GM18867 (cell line): ENCODE results near the gene YBX3.
"Not testable (repeated sequence)": the region's sequence is repeated elsewhere in the genome, so short reads cannot be mapped to it uniquely, and the experiment has no call there.

ENCODE experiments used
- ATAC-seq: cut with Tn5 transposase; IDR thresholded peaks from one replicate; pipeline ENCODE4 v1.9.1; 2021; ENCODE audit warnings: mild to moderate bottlenecking, moderate library complexity; ENCODE audit not compliant: unreplicated experiment

Gene YBX3

DNA sequence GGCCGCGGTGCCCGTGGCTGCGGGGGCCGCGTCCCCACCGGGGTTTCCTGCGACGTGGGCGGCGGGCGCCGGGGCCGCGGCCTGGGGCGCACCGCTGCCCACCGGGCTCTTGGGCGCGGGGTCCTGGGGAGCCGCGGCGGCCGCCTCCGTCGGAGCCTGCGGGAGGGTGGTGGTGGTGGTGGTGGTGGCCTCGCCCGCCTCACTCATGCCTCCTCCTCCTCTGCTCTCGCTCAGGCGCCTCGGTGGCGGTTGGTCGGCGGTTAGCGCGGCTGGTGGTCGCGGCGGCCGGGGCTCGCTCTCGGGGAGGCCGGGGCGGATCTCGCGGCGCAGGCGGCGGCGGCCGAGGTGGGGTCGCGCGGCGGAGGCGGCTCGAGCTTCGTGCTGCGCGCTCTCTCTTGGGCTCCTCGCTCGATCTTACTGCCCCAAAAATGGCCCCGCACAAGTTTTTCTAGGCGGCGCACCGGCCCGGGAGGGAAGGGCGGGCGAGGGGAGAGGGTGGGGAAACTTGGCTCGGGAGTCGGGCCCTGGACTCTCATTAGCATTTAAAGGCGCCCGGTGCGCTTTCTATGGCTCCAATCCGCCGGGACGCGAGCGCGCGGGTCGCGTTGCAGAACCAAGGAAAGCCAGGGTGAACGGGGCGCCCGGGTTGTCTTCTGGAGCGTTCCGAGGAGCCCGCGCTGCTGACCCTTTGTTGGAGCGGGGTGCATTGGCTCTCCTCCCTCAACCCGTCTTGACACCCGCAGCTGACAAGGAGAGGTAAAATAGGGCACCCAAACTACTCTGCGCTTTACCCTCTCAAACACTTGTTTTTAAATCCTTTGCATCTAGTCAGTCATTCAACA, at the start of gene YBX3:
YBX3 (minus strand) TSS at position 419 of the 842 bp plus-strand sequence; CDS start at position 207, 212 bp downstream.
- ATAC-seq, result peak; percentile 62

DNA sequence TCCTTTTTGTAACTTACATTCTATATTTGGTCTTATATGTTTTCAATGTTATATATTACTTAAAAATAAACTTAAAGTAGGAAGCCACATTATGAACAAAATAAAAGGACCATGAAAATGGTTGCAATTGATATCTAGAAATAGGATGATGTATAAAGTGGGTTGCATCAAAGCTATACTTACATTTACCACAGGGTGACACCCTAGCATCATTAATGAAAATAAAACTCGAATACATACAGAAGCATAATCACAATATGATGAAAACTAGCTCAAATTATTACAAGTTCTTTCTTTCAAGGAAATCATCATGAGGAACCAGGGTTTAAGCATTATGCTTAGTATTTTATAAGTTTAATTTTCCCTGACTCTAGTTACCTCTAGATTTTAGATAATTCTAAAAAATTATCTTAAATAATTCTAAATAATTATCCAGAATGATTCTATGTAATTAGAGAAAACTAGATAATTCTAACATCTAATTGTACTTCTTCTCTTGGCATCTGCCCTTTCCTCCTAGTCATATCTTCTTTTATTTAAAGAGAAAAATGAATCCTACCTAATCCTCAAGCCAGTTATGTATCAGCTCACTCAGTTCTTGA, 48.1 kb upstream of the YBX3 start:
- ATAC-seq, result no peak

DNA sequence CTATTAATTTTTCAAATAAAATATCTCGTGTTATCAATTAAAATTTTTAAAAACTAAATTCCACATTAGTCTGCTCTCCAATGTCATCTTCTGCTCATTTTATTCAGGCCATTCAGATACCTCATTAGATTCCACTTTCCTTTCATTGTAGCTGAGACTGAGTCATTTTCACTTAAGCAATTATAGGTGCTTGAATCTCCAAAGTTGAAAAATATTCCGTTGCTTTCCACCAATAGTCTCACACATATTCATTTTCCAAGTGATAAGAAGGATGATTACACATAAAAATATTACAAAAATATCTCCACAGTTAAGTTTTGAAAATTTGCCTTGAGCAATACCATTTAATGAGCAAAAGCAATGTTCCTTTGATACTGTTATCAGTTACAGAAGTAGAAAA, 36.5 kb upstream of the YBX3 start:
- ATAC-seq, result no peak

DNA sequence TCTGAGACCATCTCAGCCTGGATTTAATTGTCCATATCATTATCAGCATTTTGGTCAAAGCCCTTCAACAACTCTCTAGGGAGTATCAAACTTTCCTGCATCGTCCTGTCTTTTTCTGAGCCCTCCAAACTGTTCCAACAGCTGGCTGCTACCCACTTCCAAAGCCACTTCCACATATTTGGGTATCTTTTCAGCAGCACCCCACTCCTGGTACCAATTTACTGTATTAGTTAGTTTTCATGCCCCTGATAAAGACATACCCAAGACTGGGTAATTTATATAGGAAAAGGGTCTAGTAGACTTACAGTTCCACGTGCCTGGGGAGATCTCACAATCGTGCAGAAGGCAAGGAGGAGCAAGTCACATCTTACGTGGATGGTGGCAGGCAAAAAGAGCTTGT, 33.1 kb upstream of the YBX3 start:
- ATAC-seq, result no peak

DNA sequence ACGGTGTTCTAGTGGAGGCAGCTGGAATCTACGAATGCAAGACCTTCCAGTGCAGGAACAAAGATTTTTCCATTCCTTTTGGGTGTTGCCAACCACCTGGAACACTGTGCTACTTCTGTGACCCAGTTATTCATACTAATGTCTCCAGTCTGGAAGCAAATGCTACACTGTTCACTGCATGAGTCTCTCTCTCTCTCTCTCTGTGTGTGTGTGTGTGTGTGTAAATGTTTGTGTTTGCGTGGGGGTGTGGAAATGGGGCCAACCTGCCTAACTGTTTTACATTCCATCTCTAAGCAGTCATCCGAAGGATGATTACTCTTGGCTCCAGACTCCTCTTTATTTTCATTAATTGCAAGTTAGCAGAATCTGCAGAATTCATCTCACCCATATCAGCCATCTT, 29.9 kb upstream of the YBX3 start:
- ATAC-seq, result no peak

DNA sequence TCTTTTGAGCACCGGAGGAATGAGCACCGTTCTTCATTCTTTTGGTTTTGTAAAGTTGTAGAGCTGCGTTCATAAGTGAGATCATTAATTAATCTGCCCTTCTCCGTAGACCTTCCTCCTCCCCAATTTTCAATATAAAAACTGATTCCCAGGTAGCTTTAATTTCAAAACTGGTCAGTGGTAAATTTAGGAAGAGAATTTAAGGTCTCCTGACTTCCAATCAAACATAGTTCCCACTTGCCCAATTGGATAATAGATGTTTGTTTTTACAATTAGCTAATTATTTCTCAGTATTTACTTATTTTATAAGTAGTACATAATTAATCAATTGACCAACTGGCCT, 27.2 kb upstream of the YBX3 start:
- no peak for ATAC-seq

DNA sequence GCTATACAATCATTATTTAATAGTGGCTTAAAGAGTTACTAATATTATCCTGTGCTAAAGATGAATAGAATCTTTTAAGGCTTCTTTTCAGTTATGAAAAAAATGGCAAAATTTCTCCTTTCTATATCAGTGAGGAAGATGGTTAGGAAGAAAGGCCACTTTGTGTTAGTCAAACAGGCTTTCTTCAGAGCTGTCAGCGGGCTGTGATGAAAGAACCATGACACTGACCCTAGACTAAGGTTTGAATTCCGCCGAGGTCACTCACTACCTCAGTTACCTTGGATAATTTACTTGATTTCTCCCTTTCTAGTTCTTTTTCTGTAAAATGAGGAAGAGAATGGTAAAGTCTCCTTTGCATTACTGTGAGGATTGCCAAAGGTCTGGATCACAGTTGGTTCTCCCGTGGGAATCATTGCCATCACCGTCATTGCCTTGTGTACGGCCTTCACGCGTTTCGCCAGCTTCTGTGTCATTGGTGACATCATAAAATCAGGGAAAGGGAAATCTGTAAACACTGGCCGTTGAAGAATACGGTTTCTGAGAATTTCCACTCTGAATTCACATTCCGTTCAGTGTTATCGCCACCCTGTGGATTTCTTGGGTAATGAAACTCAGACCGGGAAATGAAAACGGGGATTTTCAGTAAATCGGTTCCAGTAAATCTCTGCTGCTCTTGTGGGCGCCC, 26.7 kb upstream of the YBX3 start:
- peak; percentile 95 for ATAC-seq

DNA sequence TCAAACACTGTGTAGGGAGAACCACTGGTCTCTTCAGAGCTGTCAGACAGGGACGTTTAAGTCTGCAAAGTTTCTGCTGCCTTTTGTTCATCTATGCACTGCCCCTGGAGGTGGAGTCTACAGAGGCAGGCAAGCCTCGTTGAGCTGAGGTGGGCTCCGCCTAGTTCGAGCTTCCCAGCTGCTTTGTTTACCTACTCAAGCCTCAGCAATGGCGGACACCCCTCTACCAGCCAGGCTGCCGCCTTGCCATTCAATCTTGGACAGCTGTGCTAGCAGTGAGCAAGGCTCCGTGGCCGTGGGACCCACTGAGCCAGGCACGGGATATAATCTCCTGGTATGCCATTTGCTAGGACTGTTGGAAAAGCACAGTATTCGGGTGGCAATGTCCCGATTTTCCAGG, 24.6 kb upstream of the YBX3 start:
- no peak for ATAC-seq

DNA sequence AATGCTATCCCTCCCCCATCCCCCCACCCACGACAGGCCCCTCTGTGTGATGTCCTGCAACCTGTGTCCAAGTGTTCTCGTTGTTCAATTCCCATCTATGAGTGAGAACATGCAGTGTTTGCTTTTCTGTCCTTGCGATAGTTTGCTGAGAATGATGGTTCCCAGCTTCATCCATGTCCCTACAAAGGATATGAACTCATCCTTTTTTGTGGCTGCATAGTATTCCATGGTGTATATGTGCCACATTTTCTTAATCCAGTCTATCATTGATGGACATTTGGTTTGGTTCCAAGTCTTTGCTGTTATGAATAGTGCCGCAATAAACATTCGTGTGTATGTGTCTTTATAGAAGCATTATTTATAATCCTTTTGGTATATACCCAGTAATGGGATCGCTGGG, 20.3 kb upstream of the YBX3 start:
- ATAC-seq, result not testable (repeated sequence)

DNA sequence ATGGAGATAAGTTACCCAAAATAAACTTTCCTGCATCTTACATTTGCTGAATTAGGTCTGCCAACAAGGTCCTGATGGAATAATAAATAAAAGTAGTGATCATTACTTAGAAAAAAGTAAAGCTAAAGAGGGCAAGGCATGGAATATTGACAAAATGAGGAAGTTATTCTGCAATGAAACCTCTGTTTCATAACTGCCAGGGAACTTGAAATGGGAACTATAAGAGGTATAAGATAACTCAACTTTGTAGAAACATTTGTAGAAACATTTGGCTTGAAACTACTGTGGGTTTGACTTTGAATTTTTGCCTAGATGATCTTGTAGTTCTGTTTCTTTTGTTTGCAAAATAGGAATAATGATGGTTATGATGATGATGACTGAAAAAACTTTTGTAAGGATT, 18.7 kb upstream of the YBX3 start:
- no peak for ATAC-seq

DNA sequence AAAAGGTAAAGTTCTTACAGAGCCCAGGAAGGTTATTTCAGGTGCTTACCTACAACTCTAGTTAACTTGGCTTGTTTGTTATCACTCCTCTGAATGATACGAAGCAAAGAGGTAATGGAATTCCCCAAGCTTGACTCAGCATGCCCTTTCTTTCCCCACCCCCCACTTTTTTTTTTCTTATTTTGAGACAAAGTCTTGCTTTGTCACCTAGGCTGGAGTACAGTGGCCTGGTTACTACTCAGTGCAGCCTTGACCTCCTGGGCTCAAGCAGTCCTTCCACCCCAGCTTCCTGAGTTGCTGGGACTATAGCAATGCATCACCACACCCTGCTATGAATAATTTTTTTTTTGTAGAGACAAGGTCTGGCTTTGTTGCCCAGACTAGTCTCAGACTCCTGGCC, 17.1 kb upstream of the YBX3 start:
- ATAC-seq, result no peak

DNA sequence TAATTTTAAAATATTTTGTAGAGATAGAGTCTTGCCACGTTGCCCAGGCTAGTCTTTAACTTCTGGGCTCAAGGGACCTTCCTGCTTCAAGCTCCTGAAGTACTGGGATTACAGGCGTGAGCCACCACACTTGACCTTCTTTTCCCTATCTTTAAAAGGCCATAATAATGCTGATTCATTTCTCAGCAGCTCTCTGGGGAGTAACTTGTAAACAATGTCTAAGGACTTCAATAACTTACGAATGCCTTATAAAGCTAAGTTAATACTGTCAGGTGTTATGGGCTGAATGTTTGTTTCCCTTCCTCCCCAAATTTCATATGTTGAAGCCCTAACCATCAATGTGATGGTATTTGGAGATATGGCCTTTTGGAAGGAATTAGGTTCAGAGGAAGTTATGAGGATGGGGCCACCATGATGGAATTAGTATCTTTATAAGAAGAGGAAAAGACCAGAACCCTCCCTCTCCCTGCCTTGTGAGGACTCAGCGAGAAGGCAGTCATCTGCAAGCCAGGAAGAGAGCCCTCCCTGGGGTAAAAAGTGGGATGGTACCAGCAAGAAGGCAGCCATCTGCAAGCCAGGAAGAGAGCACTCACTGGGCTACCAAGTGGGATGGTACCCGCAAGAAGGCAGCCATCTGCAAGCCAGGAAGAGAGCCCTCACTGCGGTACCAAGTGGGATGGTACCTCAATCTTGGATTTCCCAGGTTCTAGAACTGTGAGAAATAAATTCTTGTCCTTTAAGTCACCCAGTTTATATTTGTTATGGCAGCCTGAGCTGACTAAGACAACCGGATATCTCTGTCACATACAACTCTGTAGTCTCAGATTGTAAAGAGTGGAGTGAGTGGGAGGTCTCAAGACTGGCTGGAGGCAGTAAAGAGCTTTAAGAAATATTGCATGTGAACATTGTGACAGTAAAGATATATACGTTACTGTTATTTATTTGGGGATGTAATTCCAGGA, 16.3 kb upstream of the YBX3 start:
- no peak for ATAC-seq

DNA sequence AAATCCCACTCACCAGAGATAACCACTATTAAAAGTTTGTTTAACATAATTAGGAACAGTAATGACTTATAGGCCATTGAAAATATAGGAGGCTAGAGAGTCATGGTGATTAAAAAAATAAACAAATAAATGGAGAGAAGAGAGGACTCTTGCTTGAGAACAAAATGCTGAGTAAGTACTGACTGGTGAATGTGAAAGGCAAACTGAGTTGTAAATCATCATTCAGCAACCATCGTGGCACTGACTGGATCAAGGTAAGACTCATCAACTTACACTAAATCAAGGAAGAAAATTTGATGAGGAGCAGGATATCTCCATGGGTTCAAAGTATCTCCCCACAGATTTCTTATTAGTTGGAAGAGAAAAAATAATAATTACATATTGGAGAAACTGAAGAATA, 14.1 kb upstream of the YBX3 start:
- no peak for ATAC-seq

DNA sequence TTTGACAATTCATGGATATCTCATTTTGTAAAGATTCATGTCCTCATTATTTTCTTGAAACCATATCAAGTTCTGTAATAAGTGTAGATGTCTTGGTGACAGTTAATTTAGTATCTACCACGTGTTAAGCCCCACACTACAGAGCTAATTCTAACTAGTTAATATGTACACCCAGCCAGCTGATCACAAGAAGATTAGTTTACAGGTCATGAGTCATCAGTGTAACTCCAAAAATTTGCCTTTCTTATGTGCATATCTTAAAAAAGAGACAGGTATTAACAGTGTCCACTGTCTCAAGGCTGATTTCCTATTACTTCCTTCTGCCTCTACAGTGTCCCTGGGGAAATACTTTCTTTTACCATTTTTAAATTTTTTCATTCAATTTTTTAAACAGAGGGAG, 13.3 kb upstream of the YBX3 start:
- ATAC-seq, result no peak

DNA sequence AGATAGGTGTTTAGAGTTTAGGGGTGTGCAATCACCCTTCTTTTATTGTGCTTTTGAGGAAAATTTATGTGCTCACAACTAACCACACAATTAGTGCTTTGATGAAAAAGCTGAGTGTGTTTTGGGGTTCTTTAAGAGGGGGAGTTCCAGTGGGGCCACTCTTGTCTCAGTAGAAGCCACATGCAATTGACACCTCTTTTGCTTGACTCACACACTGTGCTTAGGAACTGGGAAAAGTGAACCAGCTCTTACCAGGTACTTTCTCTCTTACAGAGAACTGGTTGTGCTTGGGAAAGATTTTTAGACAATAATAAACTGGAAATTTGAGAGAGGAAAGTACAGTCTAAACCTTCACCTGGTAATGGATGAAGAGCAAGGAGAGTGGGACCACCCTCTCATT, 12.3 kb upstream of the YBX3 start:
- ATAC-seq, result no peak

DNA sequence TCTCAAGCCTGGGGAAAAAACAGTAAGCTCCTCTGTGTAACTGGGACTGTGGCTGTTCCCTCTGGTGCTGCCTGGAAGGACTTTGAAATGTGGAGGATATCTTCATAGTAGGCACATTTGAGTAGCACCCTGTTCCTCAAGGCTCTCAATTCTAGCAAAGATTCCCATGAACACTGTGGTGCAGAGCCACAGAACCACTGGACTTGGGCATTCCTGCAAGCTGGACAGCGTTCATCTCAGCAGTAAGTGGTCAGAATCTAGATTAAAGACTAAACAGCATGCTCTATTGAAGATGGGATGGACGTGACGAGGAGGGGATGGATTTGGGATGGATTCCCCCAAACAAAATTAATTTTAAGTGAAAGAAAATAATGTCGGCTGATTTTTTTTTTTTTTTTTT, 9.4 kb upstream of the YBX3 start:
- no peak for ATAC-seq

DNA sequence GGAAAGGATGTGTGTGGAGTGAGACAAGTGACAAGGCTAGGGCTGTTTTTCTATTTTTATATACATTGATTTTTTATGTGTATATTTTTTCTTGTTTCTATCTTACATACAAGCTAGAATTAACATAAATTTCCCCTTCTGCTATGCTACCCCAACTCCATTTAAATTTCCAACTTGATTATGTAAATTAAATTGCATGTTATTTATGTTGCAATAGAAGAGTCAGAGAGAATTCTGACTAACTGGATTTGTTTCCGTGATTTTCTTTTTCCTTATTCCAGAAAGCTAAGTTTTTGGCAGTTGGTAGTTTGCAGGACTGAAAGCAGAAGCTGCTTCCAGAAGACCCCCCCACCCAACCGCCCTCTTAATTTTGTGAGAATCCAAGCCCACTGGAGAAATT, 8.9 kb upstream of the YBX3 start:
- ATAC-seq, result no peak

DNA sequence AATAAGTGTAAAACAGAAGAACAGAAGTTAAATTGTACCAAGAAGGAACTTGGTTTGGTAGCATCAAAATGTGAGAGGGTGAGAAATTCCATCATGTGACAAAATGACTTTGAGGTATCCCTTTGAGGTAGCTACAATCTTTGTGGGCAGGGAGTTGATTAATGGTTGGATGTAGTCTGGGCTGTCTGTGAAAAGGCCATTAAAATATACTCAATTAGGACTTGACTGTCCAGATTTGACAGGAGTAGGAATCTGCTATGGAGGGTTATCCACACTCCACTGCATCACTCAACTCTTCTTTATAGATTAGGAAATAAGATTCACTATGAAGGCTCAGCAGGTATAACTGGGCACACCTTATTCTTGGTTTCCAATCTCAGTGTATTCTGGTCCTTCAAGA, 7.4 kb upstream of the YBX3 start:
- no peak for ATAC-seq

DNA sequence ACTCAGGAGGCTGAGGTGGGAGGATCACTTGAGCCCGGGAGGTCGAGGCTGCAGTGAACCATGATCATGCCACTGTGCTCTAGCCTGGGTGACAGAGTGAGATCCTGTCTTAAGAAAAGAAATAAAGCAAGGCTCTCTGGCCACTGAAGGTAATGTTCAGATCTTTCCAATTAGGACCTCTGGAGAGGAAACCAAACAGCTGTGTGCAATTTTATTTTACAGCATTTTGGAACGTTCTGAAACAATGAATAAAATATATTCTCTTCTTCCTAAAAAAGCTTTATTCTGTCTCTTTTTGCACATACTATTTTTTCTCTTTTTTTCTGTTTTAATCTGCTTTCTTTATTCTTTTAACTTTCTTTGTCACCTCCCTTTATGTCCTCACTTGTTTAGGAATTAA, 5.0 kb upstream of the YBX3 start:
- no peak for ATAC-seq

DNA sequence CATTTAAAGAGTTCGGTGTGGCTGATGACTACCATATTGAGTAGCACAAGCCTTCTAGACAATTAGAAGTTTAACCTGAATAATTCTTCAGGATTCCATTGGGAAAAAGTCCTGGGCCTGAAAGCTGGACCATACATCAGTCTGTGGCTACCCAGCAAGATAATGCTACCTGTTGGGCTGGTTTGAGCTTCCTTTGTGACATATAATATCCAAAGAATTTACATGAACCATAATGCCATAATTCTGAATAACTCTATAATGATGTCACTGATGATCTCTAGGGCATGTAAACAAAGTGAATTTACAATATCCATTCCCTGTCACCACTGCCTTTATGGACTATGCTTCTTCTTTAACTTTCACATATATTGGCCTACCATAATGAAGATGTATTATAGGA, 3.8 kb upstream of the YBX3 start:
- ATAC-seq, result no peak

DNA sequence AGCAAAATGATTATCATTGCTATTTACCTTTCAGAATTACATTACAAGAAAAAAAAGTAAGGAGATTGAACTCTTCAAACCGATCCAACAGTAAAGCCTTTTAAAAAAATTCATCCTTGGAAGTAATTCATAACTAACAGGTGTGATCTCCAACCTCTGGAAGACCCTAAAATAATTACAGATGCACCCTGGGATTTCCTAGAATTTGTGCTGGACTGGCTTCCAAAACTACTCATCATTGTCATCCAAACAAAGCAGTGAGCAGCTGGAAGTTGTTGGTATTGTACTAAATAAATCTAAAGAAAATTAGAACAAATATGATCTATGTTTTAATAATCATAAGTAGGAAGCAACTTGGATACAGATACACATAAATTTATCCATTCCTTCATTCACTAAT, 1.9 kb upstream of the YBX3 start:
- no peak for ATAC-seq
